SU-DHL-6 (cell line): ENCODE data around the gene ARAP1.

Experiments
- H2AFZ ChIP-seq: fragments of 200-600 bp; sonication (generic); 2 replicates; pipeline ENCODE4 v1.6.1; 2014; ENCODE audit warnings: low read depth, mild to moderate bottlenecking, moderate library complexity, mixed read lengths, antibody characterized with exemption, low read length; ENCODE audit not compliant: severe bottlenecking
- H3F3A ChIP-seq: fragments of 200-600 bp; shearing (Covaris generic); 2 replicates; pipeline ENCODE4 v1.6.0; 2016; ENCODE audit warnings: antibody characterized with exemption, mild to moderate bottlenecking; ENCODE audit not compliant: insufficient read depth
- H3K27ac ChIP-seq: fragments of 200-600 bp; sonication (generic); 2 replicates; pipeline ENCODE4 v1.5.1; 2016; ENCODE audit warnings: low read depth, mild to moderate bottlenecking, low read length, moderate library complexity, mixed read lengths
- H3K27me3 ChIP-seq: fragments of 200-600 bp; sonication (generic), shearing (Covaris generic); 2 replicates; pipeline ENCODE4 v1.6.0; 2014; ENCODE audit warnings: mild to moderate bottlenecking, low read length
- H3K36me3 ChIP-seq: fragments of 200-600 bp; sonication (generic); 2 replicates; pipeline ENCODE4 v1.6.1; 2014; ENCODE audit warnings: mild to moderate bottlenecking, low read length, mixed read lengths
- H3K4me2 ChIP-seq: fragments of 300-600, 200-600 bp; shearing (Covaris generic), sonication (generic); 2 replicates; pipeline ENCODE4 v1.6.0; 2014; ENCODE audit warnings: low read length, low read depth, mild to moderate bottlenecking; ENCODE audit not compliant: poor library complexity, severe bottlenecking
- H3K4me3 ChIP-seq: fragments of 200-600 bp; sonication (generic); 2 replicates; pipeline ENCODE4 v1.5.1; 2014; ENCODE audit warnings: antibody characterized with exemption, low read length, mild to moderate bottlenecking, mixed read lengths; ENCODE audit not compliant: insufficient read depth, poor library complexity, severe bottlenecking
- H3K79me2 ChIP-seq: fragments of 200-600 bp; sonication (generic); 2 replicates; pipeline ENCODE4 v1.6.1; 2014; ENCODE audit warnings: mild to moderate bottlenecking, low read length, moderate library complexity; ENCODE audit not compliant: insufficient read depth
- H3K9ac ChIP-seq: fragments of 200-600 bp; sonication (generic); 2 replicates; pipeline ENCODE4 v1.7.0; 2014; ENCODE audit warnings: mild to moderate bottlenecking, low read length
- H3K9me2 ChIP-seq: fragments of 200-600 bp; sonication (generic); replicated peaks from 2 replicates; pipeline ENCODE4 v1.6.1; 2014; ENCODE audit warnings: low read length; ENCODE audit not compliant: insufficient read depth
- H3K9me3 ChIP-seq: fragments of 200-600 bp; sonication (generic); 2 replicates; pipeline ENCODE4 v1.6.1; 2014; ENCODE audit warnings: low read length, mixed read lengths; ENCODE audit not compliant: insufficient read depth
- H4K20me1 ChIP-seq: fragments of 200-600 bp; sonication (generic); 2 replicates; pipeline ENCODE4 v1.6.1; 2014; ENCODE audit warnings: low read depth, mild to moderate bottlenecking, antibody characterized with exemption, low read length, moderate library complexity, mixed read lengths
- EZH2phosphoT487 ChIP-seq: fragments of 200-600 bp; sonication (generic), shearing (Covaris generic); conservative IDR thresholded peaks from 2 replicates; pipeline ENCODE4 v1.6.1; 2018; ENCODE audit warnings: mild to moderate bottlenecking, antibody characterized with exemption, low read length, moderate library complexity, mixed read lengths
- TF ChIP-seq, protein P1 (sequence below): fragments of 200-600 bp; sonication (generic); IDR thresholded peaks from one replicate; pipeline ENCODE4 v1.5.1; 2017; ENCODE audit warnings: antibody characterized with exemption, mild to moderate bottlenecking, low read length, moderate library complexity; ENCODE audit not compliant: insufficient read depth, poor library complexity, severe bottlenecking

Gene ARAP1

DNA sequence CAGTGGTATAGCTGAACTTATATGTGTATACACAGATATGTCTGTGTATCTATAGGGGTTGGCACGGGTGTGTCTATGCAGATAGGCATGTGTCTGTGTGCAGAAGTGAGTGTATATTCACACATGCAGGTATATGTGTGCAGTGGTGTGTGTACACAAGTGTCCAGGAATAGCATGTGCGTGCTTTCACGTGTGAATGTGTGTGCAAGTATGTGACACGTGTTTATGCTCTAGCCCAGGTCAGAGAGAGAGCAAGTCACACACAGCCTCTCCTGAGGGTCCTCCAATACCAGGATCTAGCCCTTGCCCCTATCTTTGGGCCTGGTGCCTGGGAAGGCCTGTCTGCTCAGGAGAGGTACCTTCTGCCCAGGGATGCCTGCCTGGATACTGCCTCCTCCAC, 104.3 kb downstream of the ARAP1 start:
- H3K9me2 ChIP-seq: no peaks in the 10 kb centered on the region
- H2AFZ ChIP-seq: no peak overlapping the region
- no peaks in the 10 kb centered on the region for H3F3A ChIP-seq
- TF ChIP-seq, protein P1, sequence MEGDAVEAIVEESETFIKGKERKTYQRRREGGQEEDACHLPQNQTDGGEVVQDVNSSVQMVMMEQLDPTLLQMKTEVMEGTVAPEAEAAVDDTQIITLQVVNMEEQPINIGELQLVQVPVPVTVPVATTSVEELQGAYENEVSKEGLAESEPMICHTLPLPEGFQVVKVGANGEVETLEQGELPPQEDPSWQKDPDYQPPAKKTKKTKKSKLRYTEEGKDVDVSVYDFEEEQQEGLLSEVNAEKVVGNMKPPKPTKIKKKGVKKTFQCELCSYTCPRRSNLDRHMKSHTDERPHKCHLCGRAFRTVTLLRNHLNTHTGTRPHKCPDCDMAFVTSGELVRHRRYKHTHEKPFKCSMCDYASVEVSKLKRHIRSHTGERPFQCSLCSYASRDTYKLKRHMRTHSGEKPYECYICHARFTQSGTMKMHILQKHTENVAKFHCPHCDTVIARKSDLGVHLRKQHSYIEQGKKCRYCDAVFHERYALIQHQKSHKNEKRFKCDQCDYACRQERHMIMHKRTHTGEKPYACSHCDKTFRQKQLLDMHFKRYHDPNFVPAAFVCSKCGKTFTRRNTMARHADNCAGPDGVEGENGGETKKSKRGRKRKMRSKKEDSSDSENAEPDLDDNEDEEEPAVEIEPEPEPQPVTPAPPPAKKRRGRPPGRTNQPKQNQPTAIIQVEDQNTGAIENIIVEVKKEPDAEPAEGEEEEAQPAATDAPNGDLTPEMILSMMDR: no peak
- TF ChIP-seq EZH2phosphoT487: no peak
- H3K9ac ChIP-seq: no peak overlapping the region
- H3K27me3 ChIP-seq: no peaks in the 10 kb centered on the region
- no peaks in the 10 kb centered on the region for H3K36me3 ChIP-seq
- H4K20me1 ChIP-seq: no peaks in the 10 kb centered on the region
- no peaks in the 10 kb centered on the region for H3K79me2 ChIP-seq
- no peaks in the 10 kb centered on the region for H3K9me3 ChIP-seq
- H3K4me3 ChIP-seq: no peak overlapping the region
- H3K27ac ChIP-seq: no peak overlapping the region
- no peak overlapping the region for H3K4me2 ChIP-seq

DNA sequence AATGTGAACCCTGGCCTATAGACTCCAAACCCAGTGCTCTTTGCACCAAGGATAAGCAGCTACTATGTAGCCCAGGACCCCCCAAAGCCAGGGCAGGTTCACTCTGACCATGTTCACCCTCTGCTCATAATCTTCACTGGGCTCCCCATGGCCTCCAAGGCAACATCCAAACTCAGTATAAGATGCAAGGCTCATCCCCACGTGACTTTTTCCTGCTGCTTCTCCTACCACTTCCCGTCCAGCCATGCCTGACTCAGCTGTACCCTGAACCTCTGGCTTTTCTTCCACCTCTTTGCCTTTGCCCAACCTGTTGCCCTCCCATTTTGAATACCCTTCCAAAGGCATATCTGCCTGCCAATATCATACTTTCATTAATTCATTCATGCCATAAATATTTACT, 105.7 kb downstream of the ARAP1 start:
- no peak overlapping the region for H3K9ac ChIP-seq
- no peaks in the 10 kb centered on the region for H3K79me2 ChIP-seq
- H3K9me3 ChIP-seq: no peaks in the 10 kb centered on the region
- H2AFZ ChIP-seq: no peak overlapping the region
- no peak overlapping the region for H3K4me2 ChIP-seq
- H3K36me3 ChIP-seq: no peaks in the 10 kb centered on the region
- no peaks in the 10 kb centered on the region for H3K27me3 ChIP-seq
- H3K27ac ChIP-seq: no peak overlapping the region
- H4K20me1 ChIP-seq: no peaks in the 10 kb centered on the region
- H3F3A ChIP-seq: no peaks in the 10 kb centered on the region
- no peak overlapping the region for H3K4me3 ChIP-seq
- TF ChIP-seq EZH2phosphoT487: no peak
- TF ChIP-seq, protein P1: no peak
- H3K9me2 ChIP-seq: no peaks in the 10 kb centered on the region

DNA sequence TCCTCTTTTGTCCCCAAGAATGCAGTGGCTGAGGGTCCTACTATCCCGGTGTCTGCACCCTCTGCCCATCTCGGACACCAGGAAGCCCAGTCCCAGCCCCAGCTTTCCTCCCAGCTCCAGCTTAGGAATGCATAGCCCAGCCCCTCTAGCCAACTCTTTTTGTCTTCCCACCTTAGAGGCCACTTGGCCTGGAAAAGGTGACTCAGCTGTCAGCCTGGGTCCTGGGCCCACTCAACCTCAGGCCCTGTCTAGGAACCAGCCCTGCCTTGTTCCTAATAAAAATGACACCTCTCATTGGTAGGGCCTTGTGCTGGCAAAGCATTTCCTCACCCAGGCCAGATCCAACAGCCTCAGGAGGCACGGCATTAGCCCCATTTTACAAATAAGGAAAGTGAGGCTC, 106.2 kb downstream of the ARAP1 start:
- no peaks in the 10 kb centered on the region for H3K36me3 ChIP-seq
- H4K20me1 ChIP-seq: no peaks in the 10 kb centered on the region
- no peak overlapping the region for H3K9ac ChIP-seq
- no peak overlapping the region for H3K4me2 ChIP-seq
- H3F3A ChIP-seq: no peaks in the 10 kb centered on the region
- H3K27ac ChIP-seq: no peak overlapping the region
- H3K9me3 ChIP-seq: no peaks in the 10 kb centered on the region
- TF ChIP-seq, protein P1: no peak
- no peak for TF ChIP-seq EZH2phosphoT487
- H3K27me3 ChIP-seq: no peaks in the 10 kb centered on the region
- H3K79me2 ChIP-seq: no peaks in the 10 kb centered on the region
- H3K4me3 ChIP-seq: no peak overlapping the region
- no peak overlapping the region for H2AFZ ChIP-seq
- H3K9me2 ChIP-seq: no peaks in the 10 kb centered on the region

DNA sequence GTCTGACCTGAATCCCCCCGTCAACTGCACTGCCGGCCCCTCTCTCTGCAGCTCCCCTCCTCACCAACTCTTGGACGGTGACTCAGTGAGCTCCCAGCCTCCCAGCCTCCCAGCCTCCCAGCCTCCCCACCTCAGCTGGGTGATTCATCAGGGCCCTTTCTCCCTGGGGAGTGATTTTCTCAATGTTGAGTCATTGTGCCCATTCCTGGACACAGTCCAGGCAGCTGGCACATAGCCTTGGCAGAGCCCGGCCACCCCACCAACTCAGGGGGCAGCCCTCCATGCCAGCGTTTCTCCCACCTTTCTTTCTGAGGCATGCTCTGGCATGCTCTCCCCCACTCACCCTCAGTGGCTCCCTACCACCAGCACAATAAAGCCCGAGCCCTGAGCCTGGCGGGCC, 108.7 kb downstream of the ARAP1 start:
- no peaks in the 10 kb centered on the region for H3F3A ChIP-seq
- no peaks in the 10 kb centered on the region for H4K20me1 ChIP-seq
- no peak overlapping the region for H2AFZ ChIP-seq
- no peak for TF ChIP-seq EZH2phosphoT487
- TF ChIP-seq, protein P1: no peak
- H3K36me3 ChIP-seq: no peaks in the 10 kb centered on the region
- peak overlapping the region; percentile 33 for H3K4me2 ChIP-seq
- H3K9me3 ChIP-seq: no peaks in the 10 kb centered on the region
- no peak overlapping the region for H3K9ac ChIP-seq
- H3K9me2 ChIP-seq: no peaks in the 10 kb centered on the region
- H3K79me2 ChIP-seq: no peaks in the 10 kb centered on the region
- no peak overlapping the region for H3K27ac ChIP-seq
- H3K4me3 ChIP-seq: no peak overlapping the region
- H3K27me3 ChIP-seq: no peaks in the 10 kb centered on the region
